ENCODE measurements around the gene DGKZ. TPM values are rescaled to one million over a fixed set of nuclear protein-coding genes. Genes with fewer than 3 reads are reported as not detected.

DGKZ gene, protein sequence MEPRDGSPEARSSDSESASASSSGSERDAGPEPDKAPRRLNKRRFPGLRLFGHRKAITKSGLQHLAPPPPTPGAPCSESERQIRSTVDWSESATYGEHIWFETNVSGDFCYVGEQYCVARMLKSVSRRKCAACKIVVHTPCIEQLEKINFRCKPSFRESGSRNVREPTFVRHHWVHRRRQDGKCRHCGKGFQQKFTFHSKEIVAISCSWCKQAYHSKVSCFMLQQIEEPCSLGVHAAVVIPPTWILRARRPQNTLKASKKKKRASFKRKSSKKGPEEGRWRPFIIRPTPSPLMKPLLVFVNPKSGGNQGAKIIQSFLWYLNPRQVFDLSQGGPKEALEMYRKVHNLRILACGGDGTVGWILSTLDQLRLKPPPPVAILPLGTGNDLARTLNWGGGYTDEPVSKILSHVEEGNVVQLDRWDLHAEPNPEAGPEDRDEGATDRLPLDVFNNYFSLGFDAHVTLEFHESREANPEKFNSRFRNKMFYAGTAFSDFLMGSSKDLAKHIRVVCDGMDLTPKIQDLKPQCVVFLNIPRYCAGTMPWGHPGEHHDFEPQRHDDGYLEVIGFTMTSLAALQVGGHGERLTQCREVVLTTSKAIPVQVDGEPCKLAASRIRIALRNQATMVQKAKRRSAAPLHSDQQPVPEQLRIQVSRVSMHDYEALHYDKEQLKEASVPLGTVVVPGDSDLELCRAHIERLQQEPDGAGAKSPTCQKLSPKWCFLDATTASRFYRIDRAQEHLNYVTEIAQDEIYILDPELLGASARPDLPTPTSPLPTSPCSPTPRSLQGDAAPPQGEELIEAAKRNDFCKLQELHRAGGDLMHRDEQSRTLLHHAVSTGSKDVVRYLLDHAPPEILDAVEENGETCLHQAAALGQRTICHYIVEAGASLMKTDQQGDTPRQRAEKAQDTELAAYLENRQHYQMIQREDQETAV
- 100 to 1,000 TPM in 5 of 7 donors, 10 to 100 TPM in 2; 86.0 to 136 (median 106) TPM for total RNA-seq
- 10 to 100 TPM; 44.2 to 89.0 (median 60.9) TPM for polyA plus RNA-seq
- long read RNA-seq, donor 1, partial matches to known transcripts, result 0 of 2 reads
- long read RNA-seq, donor 1, other reads (novel, unspliced or antisense), result 0 of 2 reads
- long read RNA-seq, donor 2, partial matches to known transcripts, result 5 of 10 reads
- long read RNA-seq, donor 2, other reads (novel, unspliced or antisense), result 0 of 10 reads

DNA sequence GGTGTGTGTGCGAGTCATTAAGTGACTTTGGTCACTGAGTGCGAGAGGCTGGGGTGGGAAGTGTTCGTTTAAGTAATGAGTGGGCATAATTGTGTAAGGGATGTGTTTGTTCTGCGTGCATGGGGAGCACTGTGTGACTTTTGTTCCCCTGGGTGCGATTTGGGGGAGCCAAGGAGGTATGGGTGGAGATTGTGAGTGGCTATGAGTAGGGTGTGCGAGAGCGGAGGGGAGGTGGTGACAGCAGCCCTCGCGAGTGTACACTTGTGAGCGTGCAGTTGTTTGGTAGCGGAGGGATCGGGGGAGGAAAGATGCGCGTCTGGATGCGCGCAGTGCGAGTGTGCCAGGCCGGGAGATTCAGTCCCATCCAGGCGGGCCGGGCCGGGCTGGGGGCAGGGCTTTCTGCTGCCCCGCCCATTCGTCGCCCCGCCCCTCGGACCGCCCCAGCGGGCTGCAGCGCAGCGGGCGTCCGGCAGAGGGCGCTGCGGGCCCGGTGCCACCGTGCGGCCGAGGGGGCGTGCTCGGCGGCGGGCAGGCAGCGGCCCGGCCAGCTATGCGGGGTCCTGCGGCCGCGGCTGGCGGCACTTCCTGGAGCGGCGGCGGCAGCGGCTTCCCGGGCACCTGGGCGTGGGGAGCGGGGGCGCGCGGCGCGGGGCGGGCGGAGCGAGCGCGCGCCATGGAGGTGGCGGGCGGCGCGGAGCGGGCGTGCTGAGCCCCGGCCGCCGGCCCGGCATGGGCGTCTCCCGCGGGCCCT lies at the start of gene DGKZ:
DGKZ (plus strand) TSS at position 578 of the 751 bp plus-strand sequence. CDS start 197 bp downstream, outside the sequence.
- peak; percentile 99 for DNase-seq
- H3K27ac ChIP-seq, result peak within 1 kb of the TSS; percentile 57 to 92 (median 82)
- H3K4me1 ChIP-seq, result peaks cover 50 to 94% (median 78%) of the 10 kb centered on the region in 6 donors
- H3K9me3 ChIP-seq, result no peaks in the 10 kb centered on the region
- 3 to 17% (median 6%) methylated on average over 13 to 80 of the region's 80 CpGs for WGBS, 5 donors
- peaks cover 0 to 15% (median 0%) of the 10 kb centered on the region in 6 donors for H3K36me3 ChIP-seq
- intact Hi-C loops (cut with DNase I; ENCODE audit: low total_unique reads), result no loop called here
- no peaks in the 10 kb centered on the region for H3K27me3 ChIP-seq (replicated peaks in 1 of 7)
- H3K4me3 ChIP-seq, result peak within 1 kb of the TSS; percentile 66 to 96 (median 78)
- TF ChIP-seq, protein P1, sequence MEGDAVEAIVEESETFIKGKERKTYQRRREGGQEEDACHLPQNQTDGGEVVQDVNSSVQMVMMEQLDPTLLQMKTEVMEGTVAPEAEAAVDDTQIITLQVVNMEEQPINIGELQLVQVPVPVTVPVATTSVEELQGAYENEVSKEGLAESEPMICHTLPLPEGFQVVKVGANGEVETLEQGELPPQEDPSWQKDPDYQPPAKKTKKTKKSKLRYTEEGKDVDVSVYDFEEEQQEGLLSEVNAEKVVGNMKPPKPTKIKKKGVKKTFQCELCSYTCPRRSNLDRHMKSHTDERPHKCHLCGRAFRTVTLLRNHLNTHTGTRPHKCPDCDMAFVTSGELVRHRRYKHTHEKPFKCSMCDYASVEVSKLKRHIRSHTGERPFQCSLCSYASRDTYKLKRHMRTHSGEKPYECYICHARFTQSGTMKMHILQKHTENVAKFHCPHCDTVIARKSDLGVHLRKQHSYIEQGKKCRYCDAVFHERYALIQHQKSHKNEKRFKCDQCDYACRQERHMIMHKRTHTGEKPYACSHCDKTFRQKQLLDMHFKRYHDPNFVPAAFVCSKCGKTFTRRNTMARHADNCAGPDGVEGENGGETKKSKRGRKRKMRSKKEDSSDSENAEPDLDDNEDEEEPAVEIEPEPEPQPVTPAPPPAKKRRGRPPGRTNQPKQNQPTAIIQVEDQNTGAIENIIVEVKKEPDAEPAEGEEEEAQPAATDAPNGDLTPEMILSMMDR (IDR thresholded peaks at IDR 0.05 in 8 of 11, conservative IDR thresholded peaks at IDR 0.05 in 3 of 11), result peak in 10 of 11 experiments; percentile 53 to 99 (median 95)
- peak; percentile 45 to 71 (median 69) for TF ChIP-seq POLR2AphosphoS5 (IDR thresholded peaks at IDR 0.05)
- TF ChIP-seq POLR2A (IDR thresholded peaks at IDR 0.05), result peak in 1 of 3 donors; percentile 91

DNA sequence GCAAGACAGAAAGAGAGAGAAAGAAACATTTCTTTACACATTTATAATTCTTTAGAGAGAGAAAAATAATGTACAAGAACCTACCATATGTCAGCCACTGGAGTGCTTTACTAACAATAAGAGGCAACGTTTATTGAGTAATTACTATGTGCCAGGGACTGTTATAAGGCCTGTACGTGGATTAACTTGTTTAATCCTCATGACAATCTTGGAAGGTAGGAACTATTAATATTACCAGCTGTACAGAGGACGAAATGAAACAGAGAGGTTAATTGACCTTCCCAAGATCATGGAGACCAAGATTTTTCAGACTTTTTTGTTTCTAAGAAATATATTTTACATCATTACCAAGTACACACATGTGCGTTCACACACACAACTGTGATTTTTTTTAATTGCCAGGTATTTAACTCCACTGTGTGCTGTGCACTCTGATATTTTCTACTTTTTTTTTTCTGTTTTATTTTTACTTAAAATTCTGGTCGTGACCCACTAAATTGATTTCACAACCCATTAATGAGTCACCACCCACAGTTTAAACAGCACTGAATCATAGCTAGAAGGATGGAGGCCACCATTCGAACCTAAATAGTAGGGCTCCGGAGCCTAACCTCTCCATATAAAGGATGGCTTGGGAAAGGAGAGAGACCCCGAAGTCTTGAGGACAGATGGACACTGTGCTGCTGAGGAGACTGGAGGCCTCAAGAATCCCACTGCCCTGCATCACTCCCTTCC lies 48.4 kb upstream of the DGKZ start:
- Histone ChIP-seq H3K27ac (no peak overlapping the region), H3K36me3 (no peaks in the 10 kb centered on the region), H3K4me1 (peaks cover 7 to 32% (median 25%) of the 10 kb centered on the region in 6 donors), H3K9me3 (no peaks in the 10 kb centered on the region), H3K4me3 (no peak overlapping the region), H3K27me3 (replicated peaks in 1 of 7) (peaks cover 0 to 58% (median 23%) of the 10 kb centered on the region in 7 donors)
- TF ChIP-seq, protein P1 (IDR thresholded peaks at IDR 0.05 in 8 of 11, conservative IDR thresholded peaks at IDR 0.05 in 3 of 11), result no peak
- no peak for TF ChIP-seq POLR2A (IDR thresholded peaks at IDR 0.05)
- no peak for TF ChIP-seq POLR2AphosphoS5 (IDR thresholded peaks at IDR 0.05)
- 55 to 76% (median 67%) methylated on average over 8 of the region's 8 CpGs for WGBS, 5 donors
- no peak for DNase-seq
- intact Hi-C loops (cut with DNase I; ENCODE audit: low total_unique reads), result no loop called here

DNA sequence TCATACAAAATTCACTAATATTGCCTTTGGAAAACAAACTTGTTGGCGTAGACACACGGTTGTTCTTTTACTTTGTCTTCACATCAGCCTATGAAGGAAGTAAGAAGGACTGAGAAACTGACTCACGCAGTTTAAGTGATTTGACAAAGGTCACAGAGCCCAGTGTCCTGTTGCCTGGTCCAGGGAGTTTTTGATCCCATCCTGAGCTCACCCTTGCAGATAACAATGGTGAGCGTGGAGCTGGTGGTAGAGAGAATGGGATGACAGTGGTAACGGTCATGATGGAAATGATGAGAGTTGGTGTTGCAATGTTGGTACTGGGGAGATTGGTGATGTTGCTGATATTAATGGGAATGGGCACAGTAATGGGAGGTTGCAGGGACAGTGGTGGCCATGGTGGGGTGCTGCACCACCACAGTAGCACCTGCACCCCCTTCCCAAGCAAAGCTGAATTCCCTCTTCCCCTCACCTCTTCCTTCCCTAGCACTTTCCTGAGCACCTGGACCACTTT lies 47.8 kb upstream of the DGKZ start:
- 73 to 84% (median 81%) methylated on average over 5 of the region's 5 CpGs for WGBS, 5 donors
- Histone ChIP-seq H3K4me3 (no peak overlapping the region), H3K36me3 (no peaks in the 10 kb centered on the region), H3K9me3 (no peaks in the 10 kb centered on the region), H3K4me1 (peaks cover 7 to 32% (median 23%) of the 10 kb centered on the region in 6 donors), H3K27me3 (replicated peaks in 1 of 7) (peaks cover 0 to 58% (median 23%) of the 10 kb centered on the region in 7 donors), H3K27ac (no peak overlapping the region)
- DNase-seq, result no peak
- TF ChIP-seq POLR2AphosphoS5 (IDR thresholded peaks at IDR 0.05) (no peak), POLR2A (IDR thresholded peaks at IDR 0.05) (no peak)
- TF ChIP-seq, protein P1 (IDR thresholded peaks at IDR 0.05 in 8 of 11, conservative IDR thresholded peaks at IDR 0.05 in 3 of 11), result no peak
- intact Hi-C loops (cut with DNase I; ENCODE audit: low total_unique reads), result no loop called here
